ENCODE data around the gene LRRC26.

LRRC26 gene

GRCh38 chr9:137181680-137182079, 11.8 kb upstream of the LRRC26 start:
- no peak for FAIRE-seq

DNA sequence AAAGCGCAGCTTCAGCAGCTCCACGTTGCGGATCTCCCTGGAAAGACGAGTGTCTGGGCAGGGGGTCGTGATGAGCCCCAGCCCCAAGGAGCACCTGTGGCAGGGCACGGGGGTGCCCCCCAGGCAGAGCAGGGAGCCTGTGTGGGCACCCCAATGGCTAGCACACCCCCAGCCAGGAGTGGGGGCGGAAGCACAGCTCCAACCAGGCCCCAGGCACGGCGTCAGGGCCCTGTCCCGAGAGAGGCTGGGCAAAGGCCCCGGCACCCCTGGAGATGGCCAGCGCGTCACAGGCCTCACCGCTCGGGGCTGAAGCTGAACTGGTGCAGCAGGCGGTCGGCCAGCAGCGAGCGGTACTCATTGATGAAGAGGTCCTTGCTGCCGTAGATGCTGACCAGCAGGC, 10.6 kb upstream of the LRRC26 start:
- no peak for FAIRE-seq

GRCh38 chr9:137179761-137180160, 9.9 kb upstream of the LRRC26 start:
- FAIRE-seq = no peak

- no peak for FAIRE-seq
These were observed 9.2 kb upstream of the LRRC26 start for GRCh38 chr9:137178939-137179630.

DNA sequence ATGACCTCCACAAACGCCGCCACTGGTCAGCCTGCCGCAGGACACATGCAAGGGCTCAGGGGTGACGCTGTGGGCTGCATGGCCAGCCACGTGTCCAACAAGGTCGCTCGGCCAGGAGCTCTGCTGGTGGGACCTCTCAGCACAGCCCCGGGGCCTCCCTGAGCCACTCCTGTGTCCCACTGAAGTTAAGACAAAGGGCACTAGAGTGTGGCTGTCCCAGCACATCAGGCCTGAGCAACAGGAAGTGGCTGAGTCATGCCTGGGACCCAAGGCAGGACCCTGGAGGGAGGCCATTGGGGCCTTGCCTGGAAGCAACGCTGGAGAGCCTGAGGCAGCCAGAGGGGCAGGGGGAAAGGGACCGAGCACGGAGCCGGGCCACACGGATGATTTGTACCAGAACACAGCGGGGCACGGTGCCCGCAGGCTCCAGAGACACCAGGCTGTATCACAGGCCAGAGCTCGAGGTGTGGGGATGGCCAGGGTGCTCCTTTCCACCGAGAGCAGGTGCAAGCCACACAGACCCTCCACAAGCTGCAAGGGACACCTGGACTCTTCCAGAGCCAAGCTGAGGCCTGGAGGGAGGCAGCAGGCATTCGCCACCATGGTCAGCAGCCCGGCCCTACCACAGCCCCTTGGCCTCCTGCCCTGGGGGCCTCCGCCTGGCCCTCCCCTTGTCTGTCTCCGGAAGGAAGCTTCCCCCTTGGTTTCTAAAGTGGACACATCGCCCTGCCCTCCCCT, 8.5 kb upstream of the LRRC26 start:
- no peak for FAIRE-seq

DNA sequence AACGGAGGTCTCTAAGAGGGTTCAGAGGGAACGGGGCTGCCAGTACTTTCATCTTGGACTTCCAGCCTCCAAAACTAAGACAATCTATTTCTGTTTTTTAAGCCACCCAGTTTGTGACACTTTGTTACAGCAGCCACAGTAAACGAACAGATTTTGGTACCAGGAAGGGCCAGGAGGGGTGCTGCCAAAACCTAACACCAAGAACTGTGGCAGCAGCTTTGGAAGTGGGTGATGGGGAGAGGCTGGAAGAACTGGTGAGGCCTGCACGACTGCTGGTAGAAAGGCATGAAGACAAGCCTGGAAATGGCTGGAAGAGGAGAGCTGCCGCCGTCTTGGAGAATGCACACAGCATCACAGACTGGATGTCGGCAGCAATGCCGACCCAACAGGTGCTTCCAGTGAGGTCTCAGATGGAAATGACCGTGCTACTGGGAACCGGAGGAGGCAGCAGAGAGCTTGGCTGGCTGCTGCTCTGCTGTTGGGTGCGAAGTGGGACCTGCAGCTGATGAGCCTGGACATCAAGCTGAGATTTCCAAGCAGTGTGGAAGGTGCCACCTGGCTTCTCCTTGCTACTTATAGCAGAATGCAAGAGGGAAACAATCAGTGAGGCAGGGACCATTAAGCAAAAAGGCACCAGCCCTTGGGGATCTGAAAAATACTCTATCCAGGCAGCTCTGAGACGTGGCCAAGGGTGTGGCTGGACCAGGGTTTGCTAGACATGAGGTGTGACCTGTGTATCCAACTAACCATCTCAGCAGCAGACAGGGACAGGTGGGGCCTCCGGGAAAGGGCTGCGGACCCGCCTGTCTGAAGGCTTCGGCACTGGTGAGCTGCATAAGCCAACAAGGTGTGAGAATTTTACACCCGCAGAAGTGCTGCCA, 6.7 kb upstream of the LRRC26 start:
- FAIRE-seq = no peak

DNA sequence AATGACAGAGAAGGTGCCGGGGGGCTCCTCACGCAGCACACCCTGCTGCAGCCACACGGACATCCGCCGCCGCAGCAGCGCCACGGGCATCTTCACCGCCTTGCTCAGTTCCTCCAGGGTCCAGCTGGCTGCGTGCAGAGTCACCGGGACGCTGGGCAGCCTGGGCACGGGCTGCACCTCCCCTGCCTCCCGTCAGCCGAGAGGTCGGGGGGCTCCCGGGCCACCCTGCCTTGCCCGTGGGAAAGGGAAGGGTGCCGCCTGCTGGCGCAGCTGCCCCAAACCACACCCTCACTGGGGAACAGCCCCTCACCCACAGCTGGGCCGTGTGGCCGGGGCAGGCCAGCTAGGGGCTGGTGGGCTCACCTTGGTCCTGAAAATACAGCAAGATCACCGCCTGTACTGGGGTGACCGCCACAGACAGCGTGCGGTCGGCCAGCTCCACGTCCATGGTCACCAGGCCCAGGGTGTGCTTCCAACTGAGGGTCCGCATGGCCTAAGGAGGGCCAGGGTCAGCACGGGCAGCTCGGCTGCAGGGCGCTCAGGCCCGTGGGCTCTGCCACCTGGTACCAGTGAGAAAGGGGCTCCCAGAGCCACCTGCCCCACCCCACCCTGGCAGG, 5.6 kb upstream of the LRRC26 start:
- no peak for FAIRE-seq

DNA sequence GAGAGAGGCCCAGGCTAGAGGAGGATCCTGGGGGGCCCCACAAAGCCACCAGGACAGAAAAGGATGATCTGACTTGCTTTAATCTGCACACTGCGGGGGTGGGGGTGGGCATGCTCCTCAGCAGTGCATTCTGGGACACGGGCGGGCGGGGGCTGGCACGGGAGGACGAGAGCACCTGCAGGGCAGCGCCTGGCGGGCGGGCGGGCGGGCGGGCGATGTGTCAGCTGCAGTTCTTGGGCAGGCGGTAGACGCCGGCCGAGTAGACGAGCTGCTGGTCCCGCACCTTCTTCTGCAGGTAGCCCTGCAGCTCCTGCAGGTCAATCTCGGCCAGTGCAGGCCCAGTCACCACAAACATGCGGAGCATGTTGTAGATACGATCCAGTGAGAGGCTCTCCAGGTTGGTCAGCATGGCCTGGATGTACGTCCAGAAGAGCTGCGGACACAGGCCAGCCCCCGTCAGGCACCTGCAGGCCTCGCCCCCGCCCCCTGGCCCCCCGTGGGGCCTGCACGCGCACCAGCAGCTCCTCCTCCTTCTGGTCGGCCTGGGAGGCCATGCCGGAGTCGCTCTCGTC, 5.0 kb upstream of the LRRC26 start:
- FAIRE-seq = no peak

DNA sequence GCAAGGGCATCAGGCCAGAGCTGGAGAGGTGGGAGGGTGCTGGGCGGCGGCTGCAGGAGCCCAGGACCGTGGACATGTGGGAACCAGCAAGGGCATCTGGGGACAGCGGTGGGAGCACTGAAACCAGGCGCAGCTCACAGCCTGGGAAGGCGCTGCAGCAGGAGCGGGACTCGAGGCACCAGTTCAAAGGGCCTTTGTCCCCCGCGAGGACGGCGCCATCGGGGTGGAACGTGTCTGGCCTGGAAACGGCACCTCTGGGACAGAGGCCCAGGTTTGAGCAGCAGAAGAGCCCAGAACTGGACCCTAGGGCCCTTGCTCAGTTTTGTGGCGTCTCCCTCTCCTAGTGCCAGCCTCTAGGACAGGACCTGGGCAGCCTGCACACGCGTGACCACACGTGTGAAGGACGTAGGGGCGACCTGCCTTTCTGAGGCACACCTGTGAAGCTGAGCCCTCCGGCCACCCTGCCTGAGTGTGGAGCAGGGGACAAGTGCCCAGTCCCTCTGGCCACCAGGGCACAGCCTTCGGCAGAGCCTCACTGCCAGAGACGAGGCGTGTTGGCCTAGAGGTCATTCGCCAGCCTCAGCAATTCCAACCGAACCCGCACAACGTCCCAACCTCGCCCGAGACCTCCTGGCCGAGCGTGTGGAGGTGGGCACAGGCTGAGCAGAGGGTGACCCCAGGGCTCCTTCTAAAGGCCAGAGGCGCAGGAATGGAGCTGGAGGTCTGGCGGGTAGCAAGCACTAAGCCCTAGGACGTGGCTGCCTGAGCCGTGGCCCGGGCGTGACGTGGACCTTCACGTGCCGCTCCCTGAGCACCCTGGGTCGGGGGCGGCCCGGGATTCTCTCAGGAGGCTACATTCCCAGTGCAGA, 4.2 kb upstream of the LRRC26 start:
- no peak for FAIRE-seq

DNA sequence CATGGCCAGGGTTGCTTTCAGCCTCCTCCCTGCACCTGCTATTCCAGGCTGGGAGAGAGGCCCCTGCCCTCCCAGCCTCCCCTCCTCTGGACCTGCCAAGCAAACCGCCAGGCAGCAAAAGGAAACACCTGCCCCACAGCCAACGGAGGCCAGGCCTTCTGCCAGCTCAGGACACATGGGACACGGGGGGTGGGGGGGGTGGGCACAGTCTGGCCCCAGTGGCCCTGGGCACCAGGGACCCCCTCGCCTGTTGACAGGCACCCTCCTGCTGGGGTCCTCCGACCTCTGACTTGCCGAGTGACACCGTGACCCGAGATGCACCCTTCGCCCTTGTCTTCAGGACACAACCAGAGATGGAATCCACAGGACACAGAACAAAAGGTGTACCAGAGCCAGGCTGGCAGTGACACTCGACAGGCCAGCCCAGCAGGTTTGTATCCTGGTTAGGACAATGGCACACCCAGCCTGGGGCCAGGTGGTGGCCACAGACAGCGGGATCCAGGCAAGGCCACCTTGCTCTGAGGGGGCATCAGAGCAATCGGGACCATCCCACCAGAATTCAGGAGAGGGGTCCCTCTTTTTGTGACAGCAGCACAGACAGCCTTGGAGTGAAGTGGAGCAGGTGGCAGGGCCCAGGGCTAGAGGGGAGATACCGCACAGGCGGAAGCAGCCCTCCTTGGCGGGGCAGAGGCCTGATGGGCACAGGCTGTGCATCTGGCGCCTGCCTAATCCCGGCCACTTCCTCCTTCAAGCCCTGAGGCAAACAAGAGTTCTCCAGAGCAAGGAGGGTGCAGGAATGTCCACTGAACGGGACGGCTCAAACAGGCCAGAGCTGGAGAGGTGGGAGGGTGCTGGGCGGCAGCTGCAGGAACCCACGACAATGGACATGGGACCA, 3.3 kb upstream of the LRRC26 start:
- no peak for FAIRE-seq

DNA sequence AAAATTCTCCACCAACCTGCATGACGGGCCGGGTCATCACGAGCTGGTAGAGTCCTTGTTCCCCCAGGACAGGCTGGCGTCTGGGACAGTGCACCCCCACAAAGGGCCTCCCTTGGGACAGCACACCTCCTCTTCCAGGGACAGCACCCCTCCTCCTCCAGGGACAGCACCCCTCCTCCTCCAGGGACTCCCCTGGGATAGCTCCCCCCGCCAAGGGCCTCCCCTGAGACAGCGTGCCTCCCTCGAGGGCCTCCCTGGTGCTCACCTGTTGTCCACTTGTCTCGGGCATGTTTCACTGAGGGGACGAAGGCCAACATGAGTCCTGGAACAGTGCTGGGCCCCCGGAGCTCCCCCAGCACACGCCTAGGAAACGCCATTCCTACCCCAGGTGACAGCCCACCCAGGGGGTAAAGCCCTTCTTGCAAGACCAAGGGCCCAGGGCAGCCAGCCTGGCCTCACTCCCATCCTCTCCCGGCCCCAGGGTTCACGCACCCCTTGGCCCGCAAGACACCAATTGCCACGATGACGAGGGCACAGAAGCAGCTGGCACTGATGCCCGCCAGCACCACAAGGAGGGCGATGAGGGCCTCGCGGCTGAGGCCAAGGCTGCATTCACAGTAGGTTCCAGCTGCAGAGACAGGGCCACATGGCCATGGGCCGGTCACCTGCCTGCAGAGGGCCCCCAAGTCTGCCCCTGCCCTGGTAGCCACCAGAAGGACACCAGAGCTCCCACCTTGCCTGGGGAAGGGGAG, 1.5 kb upstream of the LRRC26 start:
- no peak for FAIRE-seq

DNA sequence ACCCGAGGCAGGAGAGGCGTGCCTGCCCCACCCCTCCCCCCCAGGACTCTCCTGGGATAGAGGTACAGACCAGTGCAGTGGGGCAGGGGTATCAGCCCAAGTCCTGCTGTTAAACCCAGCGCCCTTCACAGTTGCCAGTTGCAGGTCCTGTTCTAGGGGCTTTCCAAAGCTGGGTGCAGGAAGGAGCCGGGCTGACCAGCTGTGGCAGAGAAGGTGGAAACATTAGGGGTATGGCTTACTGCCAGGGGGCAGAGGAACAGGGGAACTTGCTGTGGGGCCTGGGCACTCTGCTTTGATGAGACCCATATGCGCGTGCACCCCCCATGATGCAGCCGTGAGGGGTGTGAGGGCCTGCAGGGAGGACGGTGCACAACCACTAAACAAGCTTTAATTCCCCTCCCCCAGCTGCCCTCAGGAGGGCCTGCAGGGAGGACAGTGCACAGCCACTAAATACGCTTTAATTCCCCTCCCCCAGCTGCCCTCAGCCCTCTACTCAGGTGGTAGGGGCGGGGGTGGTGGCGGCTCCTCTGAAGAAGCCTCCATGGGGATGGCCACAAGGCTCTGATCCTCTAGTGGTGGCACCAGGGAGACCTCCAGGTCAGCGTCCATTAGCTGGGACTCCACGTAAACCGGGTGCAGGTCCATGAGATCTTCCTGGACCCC, 766 bp upstream of the LRRC26 start:
- FAIRE-seq = no peak

DNA sequence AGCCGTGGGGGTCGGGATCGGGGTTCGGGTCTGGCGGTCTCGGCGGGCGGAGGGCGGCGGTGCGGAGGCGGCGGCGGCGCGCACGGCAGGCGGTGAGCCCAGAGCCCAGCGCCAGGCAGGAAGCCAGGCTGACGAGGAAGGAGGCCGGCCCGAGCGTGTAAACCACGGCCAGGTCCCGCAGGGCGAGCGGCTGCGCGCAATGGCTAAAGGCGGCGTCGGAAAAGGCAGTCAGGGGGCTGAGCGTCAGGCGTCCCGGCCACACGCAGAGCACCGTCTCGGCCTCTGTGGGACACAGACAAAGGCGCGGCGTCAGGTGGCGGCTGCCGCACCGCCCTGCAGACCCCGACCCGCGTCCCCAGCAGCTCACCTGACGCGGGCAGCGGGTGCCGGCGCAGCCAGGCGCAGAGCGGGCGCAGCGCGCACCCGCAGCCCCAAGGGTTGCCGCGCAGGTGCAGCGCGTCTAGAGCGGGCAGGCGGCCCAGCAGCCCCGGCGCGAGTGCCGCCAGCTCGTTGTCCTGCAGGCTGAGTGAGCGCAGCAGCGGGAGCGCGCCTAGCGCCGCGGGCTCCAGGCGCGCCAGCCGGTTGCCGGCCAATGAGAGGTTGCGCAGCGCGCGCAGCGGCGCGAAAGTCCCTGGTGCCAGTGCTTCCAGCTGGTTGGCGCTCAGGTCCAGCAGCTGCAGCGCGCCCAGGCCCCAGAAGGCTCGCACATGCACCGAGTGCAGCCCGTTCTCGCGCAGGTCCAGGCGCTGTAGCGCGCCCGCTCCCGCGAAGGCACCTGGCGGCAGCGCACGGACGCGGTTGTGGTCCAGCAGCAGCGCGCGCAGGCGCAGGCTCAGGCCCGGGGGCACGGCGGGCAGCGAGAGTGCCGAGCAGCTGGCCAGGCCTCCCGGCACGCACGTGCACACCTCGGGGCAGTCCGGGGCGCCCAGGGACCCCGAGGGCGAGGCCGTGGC, 671 bp downstream of the LRRC26 start:
- FAIRE-seq = no peak

GRCh38 chr9:137168573-137168903, 1.3 kb downstream of the LRRC26 start:
- no peak for FAIRE-seq

DNA sequence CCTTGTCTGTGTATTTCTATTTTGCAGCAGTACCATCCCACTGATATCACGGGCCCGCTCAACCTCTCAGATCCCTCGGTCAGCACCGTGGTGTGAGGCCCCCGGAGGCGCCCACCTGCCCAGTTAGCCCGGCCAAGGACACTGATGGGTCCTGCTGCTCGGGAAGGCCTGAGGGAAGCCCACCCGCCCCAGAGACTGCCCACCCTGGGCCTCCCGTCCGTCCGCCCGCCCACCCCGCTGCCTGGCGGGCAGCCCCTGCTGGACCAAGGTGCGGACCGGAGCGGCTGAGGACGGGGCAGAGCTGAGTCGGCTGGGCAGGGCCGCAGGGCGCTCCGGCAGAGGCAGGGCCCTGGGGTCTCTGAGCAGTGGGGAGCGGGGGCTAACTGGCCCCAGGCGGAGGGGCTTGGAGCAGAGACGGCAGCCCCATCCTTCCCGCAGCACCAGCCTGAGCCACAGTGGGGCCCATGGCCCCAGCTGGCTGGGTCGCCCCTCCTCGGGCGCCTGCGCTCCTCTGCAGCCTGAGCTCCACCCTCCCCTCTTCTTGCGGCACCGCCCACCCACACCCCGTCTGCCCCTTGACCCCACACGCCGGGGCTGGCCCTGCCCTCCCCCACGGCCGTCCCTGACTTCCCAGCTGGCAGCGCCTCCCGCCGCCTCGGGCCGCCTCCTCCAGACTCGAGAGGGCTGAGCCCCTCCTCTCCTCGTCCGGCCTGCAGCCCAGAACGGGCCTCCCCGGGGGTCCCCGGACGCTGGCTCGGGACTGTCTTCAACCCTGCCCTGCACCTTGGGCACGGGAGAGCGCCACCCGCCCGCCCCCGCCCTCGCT, 1.9 kb downstream of the LRRC26 start:
- no peak for FAIRE-seq

DNA sequence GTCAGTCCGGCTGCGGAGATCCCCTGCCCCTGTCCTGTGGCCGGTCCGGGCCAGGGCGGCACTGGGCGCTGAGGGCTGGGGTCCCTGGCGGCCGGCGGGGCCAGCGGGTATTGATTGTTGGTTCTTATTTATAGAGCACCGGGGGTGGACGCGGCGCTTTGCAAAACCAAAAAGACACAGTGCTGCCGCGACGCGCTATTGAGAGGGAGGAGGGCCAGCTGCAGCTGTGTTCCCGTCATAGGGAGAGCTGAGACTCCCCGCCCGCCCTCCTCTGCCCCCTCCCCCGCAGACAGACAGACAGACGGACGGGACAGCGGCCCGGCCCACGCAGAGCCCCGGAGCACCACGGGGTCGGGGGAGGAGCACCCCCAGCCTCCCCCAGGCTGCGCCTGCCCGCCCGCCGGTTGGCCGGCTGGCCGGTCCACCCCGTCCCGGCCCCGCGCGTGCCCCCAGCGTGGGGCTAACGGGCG, 2.5 kb downstream of the LRRC26 start:
- FAIRE-seq = no peak
